K562 (cell line): ENCODE data around the gene NIPSNAP2. TPM values are rescaled to one million over a fixed set of nuclear protein-coding genes. Genes with fewer than 3 reads are reported as not detected.

ENCODE experiments used
- CREB1 ChIP-seq, 2 experiments: sonication (generic) in 1 of 2; formaldehyde crosslinking in 1 of 2; IDR thresholded peaks; 2 replicates each; pipeline versions ENCODE4 v1.6.1 to v1.8.0; 2012 to 2022; ENCODE audit warnings: inconsistent platforms in 1 of 2, mild to moderate bottlenecking in 1 of 2, missing genetic modification reagents in 1 of 2, moderate library complexity in 1 of 2
- CTBP1 ChIP-seq: fragments of 450-650 bp; IDR thresholded peaks from 2 replicates; pipeline ENCODE4 v1.6.1; 2016; ENCODE audit warnings: borderline replicate concordance
- DIDO1 ChIP-seq: fragments of 450-650 bp; IDR thresholded peaks from 2 replicates; pipeline ENCODE4 v1.6.1; 2016; ENCODE audit warnings: low read depth, missing biosample characterization, missing genetic modification characterization
- E2F6 ChIP-seq, 2 experiments: IDR thresholded peaks; 2 replicates each; pipeline ENCODE4 v1.6.1; 2011; ENCODE audit warnings: borderline replicate concordance in 1 of 2, control low read depth in 1 of 2, low read depth in 1 of 2, low read length in 1 of 2, mild to moderate bottlenecking in 1 of 2, mixed read lengths in 1 of 2, moderate library complexity in 1 of 2; ENCODE audit not compliant: insufficient read depth in 1 of 2, insufficient read length in 1 of 2, poor library complexity in 1 of 2, severe bottlenecking in 1 of 2; ENCODE audit errors: extremely low read depth in 1 of 2
- ETV6 ChIP-seq, 3 experiments: fragments of 150-350 bp in 1 of 3; sonication (generic) in 1 of 3; formaldehyde crosslinking in 1 of 3; IDR thresholded peaks; 2 replicates each; pipeline versions ENCODE4 v1.6.1 to v1.8.0; 2014 to 2022; ENCODE audit warnings: borderline replicate concordance in 2 of 3, low read depth in 2 of 3, antibody characterized with exemption in 1 of 3, low read length in 1 of 3, mild to moderate bottlenecking in 1 of 3, missing genetic modification reagents in 1 of 3
- FOXP1 ChIP-seq: sonication (generic); formaldehyde crosslinking; IDR thresholded peaks from 2 replicates; pipeline ENCODE4 v1.8.0; 2022; ENCODE audit warnings: mild to moderate bottlenecking, missing genetic modification reagents
- MEIS2 ChIP-seq: fragments of 450-650 bp; IDR thresholded peaks from 2 replicates; pipeline ENCODE4 v1.6.1; 2014; ENCODE audit warnings: mild to moderate bottlenecking; ENCODE audit not compliant: partially characterized antibody
- MLLT1 ChIP-seq, 2 experiments: fragments of 450-650 bp; IDR thresholded peaks; 2 replicates each; pipeline ENCODE4 v1.6.1; 2016
- NUFIP1 ChIP-seq: fragments of 450-650 bp; IDR thresholded peaks from 2 replicates; pipeline ENCODE4 v1.6.1; 2018; ENCODE audit not compliant: partially characterized antibody
- PHF21A ChIP-seq: fragments of 450-650 bp; IDR thresholded peaks from 2 replicates; pipeline ENCODE4 v1.6.1; 2017; ENCODE audit warnings: low read depth, borderline replicate concordance
- SMARCA4 ChIP-seq: fragments of 450-650 bp; IDR thresholded peaks from 2 replicates; pipeline ENCODE4 v1.6.1; 2016
- SMC3 ChIP-seq: conservative IDR thresholded peaks from 2 replicates; pipeline ENCODE4 v1.6.1; 2011; ENCODE audit warnings: low read depth, low read length, improper control_type of control experiment; ENCODE audit not compliant: insufficient read depth
- TOE1 ChIP-seq, 2 experiments: fragments of 450-650 bp in 1 of 2; sonication (generic) in 1 of 2; formaldehyde crosslinking in 1 of 2; IDR thresholded peaks; 2 replicates each; pipeline versions ENCODE4 v1.7.1 to v1.8.0; 2016 to 2022; ENCODE audit warnings: borderline replicate concordance in 2 of 2, mild to moderate bottlenecking in 2 of 2, antibody characterized with exemption in 1 of 2, inconsistent platforms in 1 of 2, low read depth in 1 of 2, missing genetic modification reagents in 1 of 2, moderate library complexity in 1 of 2
- ZHX1 ChIP-seq: fragments of 150-350 bp; conservative IDR thresholded peaks from 2 replicates; pipeline ENCODE4 v1.6.1; 2014; ENCODE audit warnings: low read length
- ZNF143 ChIP-seq: sonication (generic); formaldehyde crosslinking; IDR thresholded peaks from 2 replicates; pipeline ENCODE4 v1.9.0; 2022; ENCODE audit warnings: mild to moderate bottlenecking, missing genetic modification reagents
- ZNF217 ChIP-seq: sonication (generic); formaldehyde crosslinking; IDR thresholded peaks from 2 replicates; pipeline ENCODE4 v1.8.0; 2022; ENCODE audit warnings: mild to moderate bottlenecking, missing genetic modification reagents
- polyA plus RNA-seq, 8 experiments: library from polyadenylated mRNA; depleted of rRNA in 4 of 8; stranded (reverse) in 5 of 8; unstranded in 3 of 8; fragments of >200 nt; fragmentation: Nextera tagmentation in 2 of 8; fragmentation: Illumina TruSeq in 1 of 8; extraction: Ambion mirVana in 2 of 8; extraction: Trizol in 1 of 8; gene quantifications; 2 replicates each; pipeline versions ENCODE4 v1.2.1 to v1.2.3, GENCODE V29; 2011 to 2014; ENCODE audit warnings: inconsistent platforms in 1 of 8, missing spikeins in 1 of 8
- total RNA-seq, 7 experiments: library from RNA; depleted of rRNA in 6 of 7; stranded (reverse); fragments of >200 nt in 6 of 7; fragmentation: Illumina TruSeq in 2 of 7; extraction: Trizol in 2 of 7; gene quantifications; 2 replicates each; pipeline versions ENCODE4 v1.2.1 to v1.2.3, GENCODE V29; 2011 to 2021; ENCODE audit warnings: low replicate concordance in 1 of 7
- TF ChIP-seq, protein P1 (sequence below): fragments of 450-650 bp; IDR thresholded peaks from 2 replicates; pipeline ENCODE4 v1.6.1; 2016

NIPSNAP2 gene
- total and polyA plus RNA-seq, 9 of the 15 experiments (the other 6 are each of a cell fraction or from before 2014, with no cell fraction given), result 24.9 to 107 (median 53.0) TPM

DNA sequence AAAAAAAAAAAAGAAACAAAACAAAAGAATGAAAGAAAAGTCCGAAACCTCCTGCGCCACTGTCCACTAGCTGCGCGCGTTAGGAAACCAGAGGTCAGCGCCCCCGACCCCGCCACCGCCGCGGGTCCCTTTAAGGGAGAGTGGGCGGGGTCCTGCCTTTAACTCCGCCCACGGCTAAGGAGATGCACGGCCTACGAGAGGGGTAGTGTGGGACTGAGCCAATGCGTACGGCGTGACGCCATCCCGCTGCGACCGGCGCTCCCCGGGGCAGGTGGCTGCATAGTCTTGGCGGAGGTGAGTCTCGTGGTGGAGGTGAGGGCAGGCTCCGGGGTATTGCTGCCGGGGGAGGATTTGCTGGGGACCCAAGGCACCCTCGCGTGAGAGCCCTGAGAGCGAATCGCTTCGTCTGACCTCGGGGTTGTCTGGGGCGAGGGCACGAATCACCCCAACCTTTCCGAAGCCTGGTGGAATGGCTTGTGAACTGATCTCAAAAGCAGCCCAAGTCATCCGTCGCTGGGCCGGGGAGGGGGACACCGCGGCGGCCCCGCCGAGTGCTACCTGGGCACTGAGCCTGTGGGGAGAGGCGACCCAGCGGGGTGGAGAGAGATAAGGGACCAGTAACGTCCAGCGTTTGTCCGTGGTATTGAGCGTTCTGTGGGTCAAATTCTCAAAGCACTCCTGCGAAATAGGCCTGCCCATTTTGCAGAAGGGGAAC is 12.6 kb upstream of the NIPSNAP2 start, which contains the start of gene MRPS17 (continued):
- TF ChIP-seq, protein P1, sequence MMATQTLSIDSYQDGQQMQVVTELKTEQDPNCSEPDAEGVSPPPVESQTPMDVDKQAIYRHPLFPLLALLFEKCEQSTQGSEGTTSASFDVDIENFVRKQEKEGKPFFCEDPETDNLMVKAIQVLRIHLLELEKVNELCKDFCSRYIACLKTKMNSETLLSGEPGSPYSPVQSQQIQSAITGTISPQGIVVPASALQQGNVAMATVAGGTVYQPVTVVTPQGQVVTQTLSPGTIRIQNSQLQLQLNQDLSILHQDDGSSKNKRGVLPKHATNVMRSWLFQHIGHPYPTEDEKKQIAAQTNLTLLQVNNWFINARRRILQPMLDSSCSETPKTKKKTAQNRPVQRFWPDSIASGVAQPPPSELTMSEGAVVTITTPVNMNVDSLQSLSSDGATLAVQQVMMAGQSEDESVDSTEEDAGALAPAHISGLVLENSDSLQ, result no peak
- 0 out of 2 replicates have a peak, but pooled peaks have one; percentile 22 for TF ChIP-seq ZNF143 (CRISPR knock-in tag)
- 0 out of 2 replicates have a peak, but pooled peaks have one; percentile 46 for TF ChIP-seq ZHX1
- peak; percentile 74 for TF ChIP-seq TOE1 (IDR thresholded peaks at IDR 0.05; ENCODE audit: borderline replicate concordance)
- no peak for TF ChIP-seq TOE1 (CRISPR knock-in tag; IDR thresholded peaks at IDR 0.05; ENCODE audit: borderline replicate concordance, low read depth)
- TF ChIP-seq NUFIP1, result no peak
- peak; percentile 60; the same call in 1 of the 2 replicates for TF ChIP-seq DIDO1 (tag)
- peak; percentile 60; the same call in 1 of the 2 replicates for TF ChIP-seq CTBP1
- TF ChIP-seq CREB1 (IDR thresholded peaks at IDR 0.05), result peak; percentile 97
- peak; percentile 99 for TF ChIP-seq CREB1 (CRISPR knock-in tag; IDR thresholded peaks at IDR 0.05)
- no peak for TF ChIP-seq ETV6 (IDR thresholded peaks at IDR 0.05; ENCODE audit: borderline replicate concordance in 1 of 2, low read depth in 2 of 2, low read length in 1 of 2)
- TF ChIP-seq ETV6 (CRISPR knock-in tag; IDR thresholded peaks at IDR 0.05; ENCODE audit: borderline replicate concordance), result no peak
- no peak for TF ChIP-seq MEIS2
- TF ChIP-seq FOXP1 (CRISPR knock-in tag), result peak; percentile 74; the same call in 1 of the 2 replicates
- TF ChIP-seq SMC3, result no peak
- TF ChIP-seq MLLT1 (IDR thresholded peaks at IDR 0.05), result peak in 1 of 2 experiments; percentile 81; a peak in 2 of 4 replicates
- no peak for TF ChIP-seq ZNF217
- no peak for TF ChIP-seq PHF21A
- TF ChIP-seq E2F6 (IDR thresholded peaks at IDR 0.05; ENCODE audit: borderline replicate concordance in 1 of 2, extremely low read depth in 1 of 2, insufficient read depth in 1 of 2, insufficient read length in 1 of 2, low read depth in 1 of 2, low read length in 1 of 2, poor library complexity in 1 of 2, severe bottlenecking in 1 of 2), result peak; percentile 74 to 85
- no peak for TF ChIP-seq SMARCA4
